Activated T-helper 1 cell treated with anti-CD3 and anti-CD28 coated beads, Interleukin-12 subunit alpha, Interleukin-12 subunit beta, Interleukin-2, Interleukin-4 antibody, amounts not matched to agents 30 ng/mL and 10 ng/mL and 1 ng/mL, durations not matched to agents 14 hours and 24 hours and 36 hours (primary cell): ENCODE data around the gene NGEF. TPM values are rescaled to one million over a fixed set of nuclear protein-coding genes. Genes with fewer than 3 reads are reported as not detected.
"Not testable (repeated sequence)": the region's sequence is repeated elsewhere in the genome, so short reads cannot be mapped to it uniquely, and the experiment has no call there.

ENCODE experiments used
- DNase-seq: peaks from one replicate; pipeline ENCODE4 v3.0.0; 2021; ENCODE audit warnings: low spot score
- H3K27ac Mint-ChIP-seq: one replicate; pipeline ENCODE4 v1.8.0; 2021; ENCODE audit warnings: mild to moderate bottlenecking, mixed read lengths
- H3K27me3 Mint-ChIP-seq: one replicate; pipeline ENCODE4 v1.8.0; 2022; ENCODE audit warnings: mild to moderate bottlenecking, moderate library complexity, mixed read lengths; ENCODE audit not compliant: insufficient read depth
- H3K36me3 Mint-ChIP-seq: one replicate; pipeline ENCODE4 v1.8.0; 2021; ENCODE audit warnings: low read depth, mixed read lengths
- H3K4me1 Mint-ChIP-seq: one replicate; pipeline ENCODE4 v1.8.0; 2021; ENCODE audit warnings: low read depth, mixed read lengths
- H3K4me3 Mint-ChIP-seq: one replicate; pipeline ENCODE4 v1.8.0; 2021; ENCODE audit warnings: mild to moderate bottlenecking, moderate library complexity, mixed read lengths
- H3K9me3 Mint-ChIP-seq: one replicate; pipeline ENCODE4 v1.8.0; 2021; ENCODE audit warnings: mixed read lengths
- intact Hi-C: fragments of 100-400 bp; cut with micrococcal nuclease; formaldehyde crosslinking; loops from one replicate; pipeline ENCODE4 v1.15.1; 2024
- total RNA-seq: library from RNA; stranded (reverse); gene quantifications from 2 replicates; pipeline ENCODE4 v1.2.3, GENCODE V29; 2022

NGEF gene
- total RNA-seq, 1 donor from 2014 or later: 0.21 TPM

DNA sequence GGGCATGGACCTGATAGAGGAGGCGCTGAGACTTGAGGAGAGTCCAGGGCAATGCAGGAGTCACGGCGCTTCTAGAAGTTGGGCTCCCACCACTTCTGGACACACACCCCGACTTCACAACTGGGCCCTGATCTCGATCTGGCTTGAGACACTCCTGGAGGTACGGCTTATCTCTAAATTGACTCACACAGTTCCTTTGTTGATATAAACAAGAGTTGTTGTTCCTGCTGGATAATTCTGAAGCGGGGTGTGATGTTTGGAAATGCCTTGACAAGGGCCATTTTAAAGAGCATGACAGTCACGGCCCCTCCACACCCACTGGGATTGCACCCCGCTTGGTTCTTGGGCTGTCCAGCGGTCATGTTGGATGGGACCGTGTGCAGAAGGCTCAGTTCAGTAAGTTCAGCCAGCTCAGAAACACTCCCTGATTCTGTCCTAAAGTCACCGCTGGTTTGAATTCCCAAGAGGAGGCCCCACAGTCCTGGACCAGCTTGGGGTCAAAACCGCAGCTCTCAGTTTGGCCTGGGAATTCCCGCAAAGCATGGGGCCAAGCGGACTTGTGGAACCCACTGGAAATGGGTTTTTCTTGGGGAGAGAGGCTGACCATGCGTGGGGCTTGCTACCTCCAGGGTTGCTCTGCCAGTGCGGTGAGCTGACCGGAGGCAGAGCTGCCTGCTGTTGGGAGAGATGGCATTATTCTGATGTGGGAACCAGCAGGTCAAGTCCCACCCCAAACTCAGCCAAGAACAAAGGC, 10.1 kb upstream of the NGEF start:
- Mint-ChIP-seq H3K27ac (no peak overlapping the region), H3K4me3 (no peak overlapping the region), H3K4me1 (no peaks in the 10 kb centered on the region), H3K9me3 (no peaks in the 10 kb centered on the region), H3K27me3 (peaks cover 5% of the 10 kb centered on the region), H3K36me3 (no peaks in the 10 kb centered on the region)
- intact Hi-C loops: no loop called here
- no peak for DNase-seq

DNA sequence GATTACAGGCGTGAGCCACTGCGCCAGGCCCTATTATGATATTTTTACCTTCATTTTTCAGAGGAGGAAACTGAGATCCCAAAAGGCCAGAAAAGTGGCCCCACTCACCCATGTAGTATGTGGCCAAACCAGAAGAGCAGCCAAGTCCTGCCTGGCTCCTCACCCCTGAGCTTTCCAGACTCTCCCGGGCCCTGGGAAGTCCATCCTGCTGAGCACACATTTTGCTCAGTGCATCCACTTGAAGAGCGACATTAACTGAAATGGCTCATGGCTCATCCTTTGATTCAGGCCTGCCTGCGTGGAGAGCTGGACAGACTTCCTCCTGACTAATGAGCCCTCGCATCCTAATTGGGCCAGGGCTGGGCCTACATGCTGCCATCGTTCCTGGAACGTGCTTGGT, 9.5 kb upstream of the NGEF start:
- intact Hi-C loops: no loop called here
- H3K27ac Mint-ChIP-seq: no peak overlapping the region
- H3K27me3 Mint-ChIP-seq: peaks cover 4% of the 10 kb centered on the region
- H3K4me3 Mint-ChIP-seq: no peak overlapping the region
- H3K36me3 Mint-ChIP-seq: no peaks in the 10 kb centered on the region
- DNase-seq: no peak
- H3K4me1 Mint-ChIP-seq: no peaks in the 10 kb centered on the region
- H3K9me3 Mint-ChIP-seq: no peaks in the 10 kb centered on the region

DNA sequence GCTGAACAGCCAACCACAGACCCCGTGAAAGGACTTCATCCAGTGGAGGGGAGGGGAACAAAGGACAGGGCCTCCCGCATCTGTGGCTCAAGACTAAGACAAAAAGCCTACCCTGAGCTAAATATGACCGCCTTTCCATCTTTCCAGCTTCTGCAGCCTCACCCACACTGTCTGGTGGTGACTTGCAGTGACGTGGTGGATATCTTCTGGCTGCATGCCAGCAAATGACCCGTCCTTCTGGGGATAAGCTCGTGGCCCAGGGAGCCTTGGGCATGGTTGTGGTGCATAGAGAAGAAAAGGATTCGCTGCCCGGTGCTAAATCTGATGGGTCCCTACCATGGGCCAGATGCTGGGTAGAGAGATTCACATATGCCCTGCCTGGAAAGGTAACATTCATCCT, 8.7 kb upstream of the NGEF start:
- Mint-ChIP-seq H3K27me3 (peaks cover 6% of the 10 kb centered on the region), H3K4me1 (no peaks in the 10 kb centered on the region), H3K36me3 (no peaks in the 10 kb centered on the region), H3K9me3 (no peaks in the 10 kb centered on the region), H3K27ac (no peak overlapping the region), H3K4me3 (no peak overlapping the region)
- no peak for DNase-seq
- intact Hi-C loops: no loop called here

DNA sequence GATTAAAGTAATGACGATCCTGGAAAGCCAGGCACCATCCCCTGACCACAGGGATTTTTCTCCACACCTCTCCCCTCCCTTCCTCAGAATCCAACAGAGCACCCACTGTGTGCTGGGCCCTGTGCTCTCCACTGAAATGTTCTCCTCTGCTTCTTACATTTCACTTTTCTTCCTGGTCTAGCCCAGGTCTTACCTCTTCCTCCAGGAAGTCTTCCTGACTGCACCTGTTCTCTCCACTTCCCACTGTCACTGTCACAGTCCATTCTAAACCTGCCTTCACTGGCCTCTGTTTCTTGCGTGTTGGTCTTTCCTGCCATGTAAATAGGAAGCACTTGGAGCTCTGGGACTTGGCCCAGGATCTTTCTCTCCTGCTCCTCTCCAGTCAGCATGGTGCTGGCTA, 7.4 kb upstream of the NGEF start:
- no peaks in the 10 kb centered on the region for H3K4me1 Mint-ChIP-seq
- H3K27ac Mint-ChIP-seq: no peak overlapping the region
- no peak for DNase-seq
- H3K36me3 Mint-ChIP-seq: no peaks in the 10 kb centered on the region
- peaks cover 2% of the 10 kb centered on the region for H3K9me3 Mint-ChIP-seq
- peaks cover 8% of the 10 kb centered on the region for H3K27me3 Mint-ChIP-seq
- no peak overlapping the region for H3K4me3 Mint-ChIP-seq
- intact Hi-C loops: no loop called here

GRCh38 chr2:233019610-233020009, 6.6 kb upstream of the NGEF start:
- H3K36me3 Mint-ChIP-seq, H3K4me1 Mint-ChIP-seq, DNase-seq, H3K27ac Mint-ChIP-seq, intact Hi-C loops, H3K4me3 Mint-ChIP-seq, H3K9me3 Mint-ChIP-seq: not testable (repeated sequence)
- H3K27me3 Mint-ChIP-seq: peaks cover 11% of the 10 kb centered on the region

DNA sequence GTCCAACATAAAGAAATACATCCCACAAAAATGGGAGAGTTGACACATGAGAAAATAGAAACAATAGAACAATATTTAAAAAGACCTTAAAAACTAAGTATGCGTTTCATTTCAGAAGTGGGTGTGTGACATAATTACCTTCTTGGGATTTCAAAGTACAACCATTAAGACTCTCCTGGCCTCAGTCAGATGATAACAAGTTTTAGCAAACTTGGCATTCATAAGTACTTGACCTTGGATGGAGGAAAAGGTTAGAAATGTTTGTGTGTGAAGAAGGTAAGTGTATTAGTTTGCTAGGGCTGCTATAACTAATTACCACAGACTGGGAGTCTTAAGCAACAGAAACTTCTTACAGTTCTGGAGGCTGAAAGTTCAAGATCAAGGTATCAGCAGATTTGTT, 4.9 kb upstream of the NGEF start:
- Mint-ChIP-seq H3K4me3 (no peak overlapping the region), H3K9me3 (peaks cover 6% of the 10 kb centered on the region), H3K4me1 (no peaks in the 10 kb centered on the region), H3K27ac (no peak overlapping the region), H3K36me3 (no peaks in the 10 kb centered on the region), H3K27me3 (peaks cover 11% of the 10 kb centered on the region)
- DNase-seq: no peak
- intact Hi-C loops: no loop called here

DNA sequence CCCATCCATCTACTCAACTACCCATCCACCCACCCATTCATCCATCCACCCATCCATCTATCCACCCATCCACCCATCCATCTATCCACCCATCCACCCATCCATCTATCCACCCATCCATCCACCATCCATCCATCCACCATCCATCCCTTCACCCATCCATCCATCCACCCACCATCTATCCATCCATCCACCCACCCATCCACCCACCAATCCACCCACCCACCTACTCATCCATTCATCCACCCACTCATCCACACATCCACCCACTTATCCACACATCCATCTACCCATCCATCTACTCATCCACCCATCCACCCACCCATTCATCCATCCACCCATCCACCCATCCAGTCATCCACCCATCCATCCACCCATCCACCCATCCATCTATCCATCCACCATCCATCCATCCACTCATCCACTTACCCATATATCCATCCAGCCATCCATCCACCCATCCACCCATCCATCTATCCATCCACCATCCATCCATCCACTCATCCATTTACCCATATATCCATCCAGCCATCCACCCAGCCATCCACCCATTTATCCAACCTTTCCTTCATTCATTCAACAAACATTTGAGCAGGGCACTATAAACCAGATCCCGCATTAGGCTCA, 2.1 kb upstream of the NGEF start:
- Mint-ChIP-seq H3K36me3 (no peaks in the 10 kb centered on the region), H3K9me3 (peaks cover 6% of the 10 kb centered on the region), H3K27me3 (peaks cover 14% of the 10 kb centered on the region), H3K4me1 (no peaks in the 10 kb centered on the region), H3K27ac (no peak overlapping the region), H3K4me3 (no peak overlapping the region)
- no peak for DNase-seq
- intact Hi-C loops: no loop called here

- Mint-ChIP-seq H3K27ac (no peak overlapping the region), H3K9me3 (peaks cover 6% of the 10 kb centered on the region), H3K27me3 (peaks cover 14% of the 10 kb centered on the region), H3K36me3 (no peaks in the 10 kb centered on the region), H3K4me3 (no peak overlapping the region), H3K4me1 (no peaks in the 10 kb centered on the region)
- no peak for DNase-seq
- intact Hi-C loops: no loop called here
These were observed 594 bp upstream of the NGEF start for GRCh38 chr2:233013650-233014049.

DNA sequence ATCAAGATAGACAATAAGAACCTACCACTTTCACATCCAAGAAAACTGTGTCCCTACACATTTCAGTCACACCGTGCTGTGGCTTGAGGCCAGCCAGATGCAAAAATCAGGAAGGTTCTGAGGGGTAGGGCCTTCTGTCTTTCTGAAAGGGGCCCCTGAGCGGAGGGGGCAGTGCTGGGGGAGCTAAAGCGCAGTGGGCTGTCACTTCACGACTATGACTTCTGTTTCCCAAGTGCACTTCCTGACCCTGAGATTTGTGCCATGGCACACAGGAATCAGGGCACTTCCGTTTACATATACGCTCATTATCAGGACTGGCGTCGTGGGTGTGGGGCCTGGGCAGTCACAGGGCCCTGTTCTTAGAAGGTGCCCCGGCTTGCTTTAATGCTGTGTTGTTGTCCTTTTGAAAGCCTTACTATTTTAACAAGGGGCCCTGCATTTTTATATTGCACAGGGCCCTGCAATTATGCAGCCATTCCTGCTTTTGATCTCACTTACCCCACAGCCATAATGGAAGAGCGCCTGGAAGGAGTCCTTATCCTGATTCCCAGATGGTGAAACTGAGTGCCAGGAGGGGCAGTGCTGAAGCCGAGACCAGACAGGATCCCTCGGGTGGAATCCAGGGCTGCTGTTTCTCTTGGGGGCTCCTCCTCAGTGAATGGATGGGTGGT, 620 bp downstream of the NGEF start:
- Mint-ChIP-seq H3K4me1 (no peaks in the 10 kb centered on the region), H3K27ac (no peak overlapping the region), H3K9me3 (peaks cover 6% of the 10 kb centered on the region), H3K27me3 (peaks cover 10% of the 10 kb centered on the region), H3K4me3 (no peak overlapping the region), H3K36me3 (no peaks in the 10 kb centered on the region)
- no peak for DNase-seq
- intact Hi-C loops: no loop called here

GRCh38 chr2:233011702-233012131, 1.3 kb downstream of the NGEF start:
- peaks cover 6% of the 10 kb centered on the region for H3K9me3 Mint-ChIP-seq

DNA sequence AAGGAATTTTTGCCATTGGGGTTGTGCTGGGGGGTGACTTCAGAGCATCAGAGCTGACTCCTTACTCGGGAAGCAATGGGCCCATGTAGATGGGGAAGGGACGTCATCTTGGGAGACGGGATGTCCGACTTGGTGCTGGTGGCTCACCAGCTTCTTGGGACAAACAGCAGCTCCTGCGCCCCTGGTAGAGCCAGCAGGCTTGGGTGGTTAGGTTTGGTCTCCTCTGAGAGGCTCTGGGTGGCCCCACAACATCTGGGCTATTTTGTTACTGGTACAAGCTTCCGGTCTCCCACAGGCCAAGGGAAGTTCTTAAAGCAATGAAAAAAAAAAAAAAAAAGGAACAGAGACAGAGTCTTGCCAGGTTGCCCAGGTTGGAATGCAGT, 1.8 kb downstream of the NGEF start:
- H3K4me3 Mint-ChIP-seq: no peak overlapping the region
- peaks cover 6% of the 10 kb centered on the region for H3K9me3 Mint-ChIP-seq
- DNase-seq: no peak
- peaks cover 9% of the 10 kb centered on the region for H3K27me3 Mint-ChIP-seq
- H3K4me1 Mint-ChIP-seq: no peaks in the 10 kb centered on the region
- intact Hi-C loops: no loop called here
- no peaks in the 10 kb centered on the region for H3K36me3 Mint-ChIP-seq
- no peak overlapping the region for H3K27ac Mint-ChIP-seq

More at GRCh38 chr2:233011702-233012131, 1.3 kb downstream of the NGEF start:
- H3K27ac Mint-ChIP-seq: no peak overlapping the region
- intact Hi-C loops: no loop called here
- peaks cover 9% of the 10 kb centered on the region for H3K27me3 Mint-ChIP-seq
- no peaks in the 10 kb centered on the region for H3K36me3 Mint-ChIP-seq
- DNase-seq: no peak
- no peak overlapping the region for H3K4me3 Mint-ChIP-seq
- H3K4me1 Mint-ChIP-seq: no peaks in the 10 kb centered on the region

- H3K36me3 Mint-ChIP-seq: no peaks in the 10 kb centered on the region
- H3K9me3 Mint-ChIP-seq: peaks cover 6% of the 10 kb centered on the region
- H3K27ac Mint-ChIP-seq: no peak overlapping the region
- no peaks in the 10 kb centered on the region for H3K4me1 Mint-ChIP-seq
- H3K4me3 Mint-ChIP-seq: no peak overlapping the region
- intact Hi-C loops: no loop called here
- peaks cover 9% of the 10 kb centered on the region for H3K27me3 Mint-ChIP-seq
- no peak for DNase-seq
These were observed 2.3 kb downstream of the NGEF start for GRCh38 chr2:233010569-233011267.

DNA sequence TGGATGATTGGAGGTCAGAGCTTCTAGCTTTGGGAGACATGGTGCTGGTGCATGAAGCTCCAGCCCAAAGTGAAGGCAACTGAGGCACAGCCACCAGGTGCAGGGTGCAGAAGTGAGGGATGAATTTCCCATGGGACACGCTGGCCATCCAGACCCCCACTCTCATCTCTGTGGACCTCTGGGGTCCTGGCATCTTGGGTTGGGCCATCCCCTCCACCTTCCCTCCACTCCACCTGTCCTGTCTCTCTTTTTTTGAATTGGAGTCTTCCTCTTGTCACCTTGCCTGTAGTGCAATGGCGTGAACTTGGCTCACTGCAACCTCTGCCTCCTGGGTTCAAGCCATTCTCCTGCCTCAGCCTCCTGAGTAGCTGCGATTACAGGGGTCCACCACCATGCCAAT, 3.4 kb downstream of the NGEF start:
- intact Hi-C loops: no loop called here
- Mint-ChIP-seq H3K9me3 (no peaks in the 10 kb centered on the region), H3K36me3 (no peaks in the 10 kb centered on the region)

More for the DNA sequence above, 3.4 kb downstream of the NGEF start:
- Mint-ChIP-seq H3K4me3 (no peak overlapping the region), H3K27ac (no peak overlapping the region), H3K27me3 (peaks cover 4% of the 10 kb centered on the region), H3K4me1 (no peaks in the 10 kb centered on the region)
- no peak for DNase-seq
